HepG2 (cell line): Measurements from ENCODE around the gene PNMA8B. TPM values are rescaled to one million over a fixed set of nuclear protein-coding genes. Genes with fewer than 3 reads are reported as not detected.

Experiments used
- ATAC-seq: fragments of 200-7000 bp; cut with Tn5 transposase; 3 replicates; pipeline ENCODE4 v1.9.1; 2020; ENCODE audit warnings: mild to moderate bottlenecking, moderate library complexity
- BruUV-seq: library from RNA; stranded (reverse); fragments of 400-500 nt; replicated peaks from 2 replicates; lab custom pipeline; 2021; lab: Mats Ljungman, UMichigan
- CTCF ChIA-PET: fragments of 300-600 bp; formaldehyde crosslinking; extraction: SDS; loops from one replicate; lab custom pipeline; 2021; ENCODE audit warnings: low total read pairs, inconsistent platforms, low intra/inter-chr PET ratio; lab: Yijun Ruan, JAX
- POLR2A ChIA-PET: fragments of 350-600 bp; sonication (Branson Sonifier 250); formaldehyde crosslinking; loops from one replicate; lab custom pipeline; 2020; ENCODE audit warnings: antibody characterized with exemption, inconsistent platforms; lab: Yijun Ruan, JAX
- DNase-seq: peaks from one replicate; pipeline ENCODE4 v3.0.0-alpha.2; 2015; ENCODE audit warnings: low spot score
- FAIRE-seq: peaks from 3 replicates; lab custom pipeline; 2011; peaks lifted over from hg19 to GRCh38; lab: Jason Lieb, UNC
- H2AFZ ChIP-seq: one replicate; pipeline ENCODE4 v1.6.1; 2011; ENCODE audit warnings: low read length, inconsistent platforms
- H3K27ac ChIP-seq: fragments of 300-600 bp; 3 replicates; pipeline ENCODE4 v1.8.0; 2011; ENCODE audit warnings: mixed run types, mild to moderate bottlenecking, mixed read lengths, low read length, inconsistent platforms; ENCODE audit not compliant: insufficient read depth; ENCODE audit errors: extremely low read length
- H3K27me3 ChIP-seq, 2 experiments: fragments of 200-600 bp in 1 of 2; 2 replicates in 1 of 2; 3 replicates in 1 of 2; pipeline versions ENCODE4 v1.6.0 to v1.8.0; 2011; ENCODE audit warnings: low read length in 2 of 2, mild to moderate bottlenecking in 2 of 2, moderate library complexity in 2 of 2, inconsistent platforms in 1 of 2; ENCODE audit not compliant: insufficient read depth in 2 of 2, control insufficient read depth in 1 of 2
- H3K36me3 ChIP-seq, 2 experiments: fragments of 200-600 bp in 1 of 2; replicated peaks in 1 of 2; 2 replicates in 1 of 2; 3 replicates in 1 of 2; pipeline versions ENCODE4 v1.5.1 to v1.8.0; 2011; ENCODE audit warnings: low read length in 2 of 2, inconsistent platforms in 1 of 2; ENCODE audit not compliant: insufficient read depth in 2 of 2, control insufficient read depth in 1 of 2
- H3K4me1 ChIP-seq: 2 replicates; pipeline ENCODE4 v1.5.1; 2012; ENCODE audit warnings: low read length, inconsistent platforms; ENCODE audit not compliant: insufficient read depth
- H3K4me2 ChIP-seq: 2 replicates; pipeline ENCODE4 v1.6.0; 2011; ENCODE audit warnings: low read depth, low read length, inconsistent platforms
- H3K4me3 ChIP-seq, 3 experiments: fragments of 200-600 bp in 1 of 3; sonication (generic), shearing (Covaris generic) in 1 of 3; replicated peaks in 1 of 3; 2 replicates each; pipeline ENCODE4 v1.5.1; 2011 to 2016; ENCODE audit warnings: low read length in 3 of 3, inconsistent platforms in 2 of 3, low read depth in 2 of 3, mild to moderate bottlenecking in 2 of 3, control low read depth in 1 of 3, mixed read lengths in 1 of 3; ENCODE audit not compliant: insufficient read depth in 1 of 3
- H3K79me2 ChIP-seq: one replicate; pipeline ENCODE4 v1.6.1; 2011; ENCODE audit warnings: low read length, inconsistent platforms; ENCODE audit not compliant: insufficient read depth
- H3K9ac ChIP-seq: 2 replicates; pipeline ENCODE4 v1.6.0; 2011; ENCODE audit warnings: mild to moderate bottlenecking, low read depth, low read length, inconsistent platforms; ENCODE audit not compliant: insufficient read depth
- H3K9me3 ChIP-seq: 2 replicates; pipeline ENCODE4 v1.5.1; 2012; ENCODE audit warnings: mild to moderate bottlenecking, low read length
- H4K20me1 ChIP-seq: 2 replicates; pipeline ENCODE4 v1.6.0; 2011; ENCODE audit warnings: inconsistent platforms, mild to moderate bottlenecking, low read length, moderate library complexity; ENCODE audit not compliant: insufficient read depth
- ATM ChIP-seq: fragments of 450-650 bp; IDR thresholded peaks from 2 replicates; pipeline ENCODE4 v1.7.1; 2017; ENCODE audit warnings: mild to moderate bottlenecking, borderline replicate concordance
- CEBPG ChIP-seq: IDR thresholded peaks from 2 replicates; pipeline ENCODE4 v1.6.1; 2016
- MTF2 ChIP-seq: sonication (generic); formaldehyde crosslinking; IDR thresholded peaks from 2 replicates; pipeline ENCODE4 v1.5.0; 2020; ENCODE audit warnings: missing genetic modification reagents, borderline replicate concordance
- TBP ChIP-seq: sonication (generic); formaldehyde crosslinking; IDR thresholded peaks from 2 replicates; pipeline ENCODE4 v1.5.0; 2020; ENCODE audit warnings: missing genetic modification reagents
- WGBS: methylation state at CpG from one replicate; pipeline ENCODE4 v1.1.6; 2017; ENCODE audit warnings: low lambda C conversion rate; 5-methylcytosine and 5-hydroxymethylcytosine counted together
- in situ Hi-C: cut with HindIII; loops from 2 replicates; pipeline ENCODE4 v1.10.0; 2017; ENCODE audit warnings: low pct_unique_long_range_greater_than_20kb; ENCODE audit not compliant: extremely low pct_ligation_motif_present
- intact Hi-C: fragments of 100-400 bp; cut with micrococcal nuclease; formaldehyde crosslinking; loops from one replicate; pipeline ENCODE4 v1.10.0; 2022; ENCODE audit not compliant: unreplicated experiment
- polyA plus RNA-seq, 8 experiments: library from polyadenylated mRNA; depleted of rRNA in 3 of 8; stranded (reverse) in 7 of 8; unstranded in 1 of 8; fragments of >200 nt; fragmentation: Illumina TruSeq in 4 of 8; extraction: Trizol in 4 of 8; gene quantifications; 2 replicates each; pipeline versions ENCODE4 v1.2.1 to v1.2.3, GENCODE V29; 2011 to 2016; ENCODE audit warnings: low read depth in 4 of 8, missing spikeins in 1 of 8, mixed read lengths in 1 of 8; ENCODE audit not compliant: insufficient read depth in 1 of 8
- total RNA-seq, 5 experiments: library from RNA; depleted of rRNA; stranded (reverse); fragments of >200 nt; fragmentation: Illumina TruSeq; extraction: Trizol; gene quantifications; 2 replicates each; pipeline ENCODE4 v1.2.3, GENCODE V29; 2016; ENCODE audit warnings: low read depth in 1 of 5
- TF ChIP-seq, protein P1 (sequence below): sonication (generic); formaldehyde crosslinking; IDR thresholded peaks from 2 replicates; pipeline ENCODE4 v1.4.0; 2020; ENCODE audit warnings: low read depth, mild to moderate bottlenecking, missing genetic modification reagents
- TF ChIP-seq, protein P2 (sequence below): sonication (generic); formaldehyde crosslinking; conservative IDR thresholded peaks from 2 replicates; pipeline ENCODE4 v1.5.0; 2020; ENCODE audit warnings: missing genetic modification reagents
- TF ChIP-seq, protein P3 (sequence below): sonication (generic); formaldehyde crosslinking; IDR thresholded peaks from 2 replicates; pipeline ENCODE4 v1.4.0; 2020; ENCODE audit warnings: missing genetic modification reagents
- TF ChIP-seq, protein P4 (sequence below): sonication (generic); formaldehyde crosslinking; IDR thresholded peaks from 2 replicates; pipeline ENCODE4 v1.5.0; 2020; ENCODE audit warnings: missing genetic modification reagents, mild to moderate bottlenecking, borderline replicate concordance
- TF ChIP-seq, protein P5 (sequence below): sonication (generic); formaldehyde crosslinking; IDR thresholded peaks from 2 replicates; pipeline ENCODE4 v1.4.0; 2020; ENCODE audit warnings: missing genetic modification reagents, borderline replicate concordance

PNMA8B gene
- total and polyA plus RNA-seq, 2 of the 13 experiments (the other 11 are each of a cell fraction or from before 2014, with no cell fraction given) = not detected

DNA sequence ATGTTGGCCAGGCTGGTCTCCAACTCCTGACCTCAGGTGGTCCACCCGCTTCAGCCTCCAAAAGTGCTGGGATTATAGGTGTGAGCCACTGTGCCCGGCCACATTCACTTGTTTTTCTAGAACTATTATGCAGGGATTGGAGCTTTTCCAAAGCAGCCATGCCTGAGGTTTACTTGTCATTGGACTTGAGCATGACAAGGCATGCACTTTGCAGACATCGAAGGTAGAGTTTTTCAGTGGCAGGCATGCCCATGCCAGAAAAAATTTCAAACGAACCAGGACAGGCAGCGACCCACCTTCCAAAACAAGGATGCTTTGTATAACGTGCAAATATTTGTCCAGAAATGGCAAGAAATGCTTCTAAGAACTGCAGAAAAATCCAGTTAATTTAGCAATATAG lies 42.0 kb downstream of the PNMA8B start:
- no peaks in the 10 kb centered on the region for H3K79me2 ChIP-seq
- no peaks in the 10 kb centered on the region for H3K4me1 ChIP-seq
- no peak overlapping the region for H2AFZ ChIP-seq
- in situ Hi-C loops (no loop called here), intact Hi-C loops (no loop called here)
- H3K9ac ChIP-seq = no peak overlapping the region
- H3K27ac ChIP-seq = no peak overlapping the region
- ChIA-PET CTCF (no interaction called here), POLR2A (no interaction called here)
- no peak for FAIRE-seq
- H3K36me3 ChIP-seq = no peaks in the 10 kb centered on the region
- no peak overlapping the region for H3K4me3 ChIP-seq
- no peak for DNase-seq
- no peaks in the 10 kb centered on the region for H3K9me3 ChIP-seq
- 33% methylated on average over 6 of the region's 6 CpGs for WGBS
- H4K20me1 ChIP-seq = no peaks in the 10 kb centered on the region
- no peak for ATAC-seq
- H3K4me2 ChIP-seq = no peak overlapping the region
- TF ChIP-seq ATM = no peak
- TF ChIP-seq, protein P1, sequence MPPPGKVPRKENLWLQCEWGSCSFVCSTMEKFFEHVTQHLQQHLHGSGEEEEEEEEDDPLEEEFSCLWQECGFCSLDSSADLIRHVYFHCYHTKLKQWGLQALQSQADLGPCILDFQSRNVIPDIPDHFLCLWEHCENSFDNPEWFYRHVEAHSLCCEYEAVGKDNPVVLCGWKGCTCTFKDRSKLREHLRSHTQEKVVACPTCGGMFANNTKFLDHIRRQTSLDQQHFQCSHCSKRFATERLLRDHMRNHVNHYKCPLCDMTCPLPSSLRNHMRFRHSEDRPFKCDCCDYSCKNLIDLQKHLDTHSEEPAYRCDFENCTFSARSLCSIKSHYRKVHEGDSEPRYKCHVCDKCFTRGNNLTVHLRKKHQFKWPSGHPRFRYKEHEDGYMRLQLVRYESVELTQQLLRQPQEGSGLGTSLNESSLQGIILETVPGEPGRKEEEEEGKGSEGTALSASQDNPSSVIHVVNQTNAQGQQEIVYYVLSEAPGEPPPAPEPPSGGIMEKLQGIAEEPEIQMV (CRISPR knock-in tag) = no peak
- TF ChIP-seq, protein P2, sequence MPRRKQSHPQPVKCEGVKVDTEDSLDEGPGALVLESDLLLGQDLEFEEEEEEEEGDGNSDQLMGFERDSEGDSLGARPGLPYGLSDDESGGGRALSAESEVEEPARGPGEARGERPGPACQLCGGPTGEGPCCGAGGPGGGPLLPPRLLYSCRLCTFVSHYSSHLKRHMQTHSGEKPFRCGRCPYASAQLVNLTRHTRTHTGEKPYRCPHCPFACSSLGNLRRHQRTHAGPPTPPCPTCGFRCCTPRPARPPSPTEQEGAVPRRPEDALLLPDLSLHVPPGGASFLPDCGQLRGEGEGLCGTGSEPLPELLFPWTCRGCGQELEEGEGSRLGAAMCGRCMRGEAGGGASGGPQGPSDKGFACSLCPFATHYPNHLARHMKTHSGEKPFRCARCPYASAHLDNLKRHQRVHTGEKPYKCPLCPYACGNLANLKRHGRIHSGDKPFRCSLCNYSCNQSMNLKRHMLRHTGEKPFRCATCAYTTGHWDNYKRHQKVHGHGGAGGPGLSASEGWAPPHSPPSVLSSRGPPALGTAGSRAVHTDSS = no peak
- H3K27me3 ChIP-seq = no peaks in the 10 kb centered on the region
- BruUV-seq = no TSS peak

DNA sequence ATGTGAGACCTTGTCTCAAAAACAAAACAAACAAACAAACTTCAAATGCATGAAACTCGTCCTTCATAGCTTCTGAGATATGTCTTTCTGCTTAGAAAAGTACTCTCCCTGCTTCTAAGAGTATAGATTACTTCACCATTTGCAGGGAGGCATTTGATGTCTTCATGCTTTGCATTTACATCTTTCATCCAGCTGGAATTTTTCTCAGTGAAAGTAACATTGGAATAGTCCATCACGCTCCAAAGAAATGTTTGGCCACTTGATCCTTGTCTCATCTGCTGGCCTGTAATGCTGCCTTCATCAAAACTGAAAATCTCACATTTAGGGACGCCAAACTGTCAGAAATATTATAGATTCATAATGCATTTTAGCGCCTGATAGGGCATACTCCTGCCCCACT lies 43.5 kb downstream of the PNMA8B start:
- Histone ChIP-seq H3K79me2 (no peaks in the 10 kb centered on the region), H3K4me2 (no peak overlapping the region), H3K4me3 (no peak overlapping the region), H3K36me3 (no peaks in the 10 kb centered on the region), H3K27ac (no peak overlapping the region), H3K4me1 (no peaks in the 10 kb centered on the region), H3K27me3 (no peaks in the 10 kb centered on the region), H3K9me3 (no peaks in the 10 kb centered on the region), H4K20me1 (no peaks in the 10 kb centered on the region), H2AFZ (no peak overlapping the region), H3K9ac (no peak overlapping the region)
- ChIA-PET POLR2A (no interaction called here), CTCF (no interaction called here)
- WGBS = 11% methylated on average over 4 of the region's 4 CpGs
- ATAC-seq (no peak), FAIRE-seq (no peak), DNase-seq (no peak)
- no TSS peak for BruUV-seq
- in situ Hi-C loops = no loop called here
- intact Hi-C loops = no loop called here
- TF ChIP-seq, protein P3, sequence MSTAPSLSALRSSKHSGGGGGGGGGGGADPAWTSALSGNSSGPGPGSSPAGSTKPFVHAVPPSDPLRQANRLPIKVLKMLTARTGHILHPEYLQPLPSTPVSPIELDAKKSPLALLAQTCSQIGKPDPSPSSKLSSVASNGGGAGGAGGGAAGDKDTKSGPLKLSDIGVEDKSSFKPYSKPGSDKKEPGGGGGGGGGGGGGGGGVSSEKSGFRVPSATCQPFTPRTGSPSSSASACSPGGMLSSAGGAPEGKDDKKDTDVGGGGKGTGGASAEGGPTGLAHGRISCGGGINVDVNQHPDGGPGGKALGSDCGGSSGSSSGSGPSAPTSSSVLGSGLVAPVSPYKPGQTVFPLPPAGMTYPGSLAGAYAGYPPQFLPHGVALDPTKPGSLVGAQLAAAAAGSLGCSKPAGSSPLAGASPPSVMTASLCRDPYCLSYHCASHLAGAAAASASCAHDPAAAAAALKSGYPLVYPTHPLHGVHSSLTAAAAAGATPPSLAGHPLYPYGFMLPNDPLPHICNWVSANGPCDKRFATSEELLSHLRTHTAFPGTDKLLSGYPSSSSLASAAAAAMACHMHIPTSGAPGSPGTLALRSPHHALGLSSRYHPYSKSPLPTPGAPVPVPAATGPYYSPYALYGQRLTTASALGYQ (CRISPR knock-in tag) = no peak
- TF ChIP-seq, protein P4, sequence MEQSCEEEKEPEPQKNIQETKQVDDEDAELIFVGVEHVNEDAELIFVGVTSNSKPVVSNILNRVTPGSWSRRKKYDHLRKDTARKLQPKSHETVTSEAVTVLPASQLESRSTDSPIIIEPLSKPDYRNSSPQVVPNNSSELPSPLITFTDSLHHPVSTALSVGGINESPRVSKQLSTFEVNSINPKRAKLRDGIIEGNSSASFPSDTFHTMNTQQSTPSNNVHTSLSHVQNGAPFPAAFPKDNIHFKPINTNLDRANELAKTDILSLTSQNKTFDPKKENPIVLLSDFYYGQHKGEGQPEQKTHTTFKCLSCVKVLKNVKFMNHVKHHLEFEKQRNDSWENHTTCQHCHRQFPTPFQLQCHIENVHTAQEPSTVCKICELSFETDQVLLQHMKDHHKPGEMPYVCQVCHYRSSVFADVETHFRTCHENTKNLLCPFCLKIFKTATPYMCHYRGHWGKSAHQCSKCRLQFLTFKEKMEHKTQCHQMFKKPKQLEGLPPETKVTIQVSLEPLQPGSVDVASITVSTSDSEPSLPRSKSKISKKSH (CRISPR knock-in tag) = no peak
- TF ChIP-seq CEBPG (CRISPR knock-in tag) (no peak), MTF2 (no peak), TBP (no peak)
- TF ChIP-seq, protein P5, sequence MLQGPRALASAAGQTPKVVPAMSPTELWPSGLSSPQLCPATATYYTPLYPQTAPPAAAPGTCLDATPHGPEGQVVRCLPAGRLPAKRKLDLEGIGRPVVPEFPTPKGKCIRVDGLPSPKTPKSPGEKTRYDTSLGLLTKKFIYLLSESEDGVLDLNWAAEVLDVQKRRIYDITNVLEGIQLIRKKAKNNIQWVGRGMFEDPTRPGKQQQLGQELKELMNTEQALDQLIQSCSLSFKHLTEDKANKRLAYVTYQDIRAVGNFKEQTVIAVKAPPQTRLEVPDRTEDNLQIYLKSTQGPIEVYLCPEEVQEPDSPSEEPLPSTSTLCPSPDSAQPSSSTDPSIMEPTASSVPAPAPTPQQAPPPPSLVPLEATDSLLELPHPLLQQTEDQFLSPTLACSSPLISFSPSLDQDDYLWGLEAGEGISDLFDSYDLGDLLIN (CRISPR knock-in tag) = no peak
